H1 (cell line): ENCODE measurements around the gene SHROOM3. TPM values are rescaled to one million over a fixed set of nuclear protein-coding genes. Genes with fewer than 3 reads are reported as not detected.

Experiments used
- CTCF ChIA-PET: fragments of 300-600 bp; sonication (Branson Sonifier 250); formaldehyde crosslinking; loops from one replicate; lab custom pipeline; 2021; ENCODE audit not compliant: partially characterized antibody; lab: Charles Lee
- POLR2A ChIA-PET: fragments of 300-600 bp; sonication (Branson Sonifier 250); formaldehyde crosslinking; loops from one replicate; lab custom pipeline; 2021; ENCODE audit warnings: inconsistent platforms; ENCODE audit not compliant: partially characterized antibody; lab: Charles Lee
- DNase-seq, 2 experiments: peaks; one replicate each; pipeline versions ENCODE4 v3.0.0 to v3.0.0-alpha.2; 2010 to 2022; ENCODE audit warnings: low spot score in 2 of 2, low read depth in 1 of 2, mixed read lengths in 1 of 2
- FAIRE-seq: peaks from 2 replicates; lab custom pipeline; 2011; peaks lifted over from hg19 to GRCh38; lab: Jason Lieb, UNC
- H2AFZ ChIP-seq: 2 replicates; pipeline ENCODE4 v1.8.1; 2012; ENCODE audit warnings: low read length, inconsistent platforms
- H2AK5ac ChIP-seq: 2 replicates; pipeline ENCODE4 v1.6.1; 2013; ENCODE audit warnings: low read depth, low read length
- H2BK120ac ChIP-seq: replicated peaks from 2 replicates; pipeline ENCODE3; 2013; ENCODE audit warnings: low read depth, low read length, inconsistent platforms
- H2BK12ac ChIP-seq: 2 replicates; pipeline ENCODE4 v1.6.1; 2013; ENCODE audit warnings: low read depth, low read length
- H2BK15ac ChIP-seq: 2 replicates; pipeline ENCODE4 v1.6.1; 2013; ENCODE audit warnings: low read length
- H2BK20ac ChIP-seq: 2 replicates; pipeline ENCODE4 v1.6.1; 2013; ENCODE audit warnings: low read length
- H2BK5ac ChIP-seq: 2 replicates; pipeline ENCODE4 v1.6.1; 2013; ENCODE audit warnings: low read depth, low read length
- H3K14ac ChIP-seq: 2 replicates; pipeline ENCODE4 v1.6.1; 2013; ENCODE audit warnings: inconsistent platforms; ENCODE audit not compliant: insufficient read length
- H3K18ac ChIP-seq: 2 replicates; pipeline ENCODE4 v1.6.1; 2013; ENCODE audit warnings: low read length; ENCODE audit errors: extremely low read depth
- H3K23ac ChIP-seq: 2 replicates; pipeline ENCODE4 v1.6.1; 2013; ENCODE audit warnings: inconsistent platforms; ENCODE audit not compliant: insufficient read length
- H3K23me2 ChIP-seq: 2 replicates; pipeline ENCODE4 v1.6.1; 2013; ENCODE audit warnings: low read depth, low read length
- H3K27ac ChIP-seq: 2 replicates; pipeline ENCODE4 v1.6.1; 2011; ENCODE audit warnings: low read depth, low read length, inconsistent platforms
- H3K27me3 ChIP-seq, 4 experiments: replicated peaks in 1 of 4; 1 replicate in 1 of 4; 2 replicates in 3 of 4; pipeline versions ENCODE4 v1.6.1 to v1.8.1; 2011 to 2013; ENCODE audit warnings: low read length in 3 of 4, mild to moderate bottlenecking in 3 of 4, inconsistent platforms in 2 of 4, mixed read lengths in 2 of 4, moderate library complexity in 1 of 4; ENCODE audit not compliant: control insufficient read depth in 3 of 4, insufficient read depth in 3 of 4; ENCODE audit errors: extremely low read depth in 1 of 4
- H3K36me3 ChIP-seq, 4 experiments: 2 replicates each; pipeline versions ENCODE4 v1.6.1 to v1.8.1; 2011 to 2013; ENCODE audit warnings: mild to moderate bottlenecking in 4 of 4, low read length in 3 of 4, moderate library complexity in 2 of 4, control low read depth in 1 of 4, inconsistent platforms in 1 of 4; ENCODE audit not compliant: insufficient read depth in 4 of 4, control insufficient read depth in 2 of 4
- H3K4ac ChIP-seq: replicated peaks from 2 replicates; pipeline ENCODE3; 2013; ENCODE audit warnings: low read length, low read depth, mixed read lengths, inconsistent platforms; ENCODE audit not compliant: insufficient read length
- H3K4me1 ChIP-seq, 4 experiments: replicated peaks in 1 of 4; 1 replicate in 1 of 4; 2 replicates in 3 of 4; pipeline versions ENCODE4 v1.6.1 to v1.8.1; 2011 to 2013; ENCODE audit warnings: low read length in 3 of 4, inconsistent platforms in 2 of 4, mixed read lengths in 1 of 4; ENCODE audit not compliant: insufficient read depth in 4 of 4, control insufficient read depth in 3 of 4
- H3K4me2 ChIP-seq, 2 experiments: 2 replicates each; pipeline versions ENCODE4 v1.6.1 to v1.8.1; 2011 to 2013; ENCODE audit warnings: low read depth in 2 of 2, low read length in 2 of 2, control low read depth in 1 of 2, inconsistent platforms in 1 of 2, mild to moderate bottlenecking in 1 of 2; ENCODE audit not compliant: insufficient read depth in 1 of 2
- H3K4me3 ChIP-seq, 4 experiments: fragments of 200-600, 300-600 bp in 1 of 4; sonication (generic), shearing (Covaris generic), sonication (Bioruptor Twin) in 1 of 4; 2 replicates each; pipeline versions ENCODE4 v1.5.1 to v1.8.1; 2011 to 2016; ENCODE audit warnings: low read length in 4 of 4, low read depth in 3 of 4, control low read depth in 2 of 4, inconsistent platforms in 2 of 4, mild to moderate bottlenecking in 2 of 4, mixed read lengths in 1 of 4, moderate library complexity in 1 of 4; ENCODE audit not compliant: insufficient read depth in 2 of 4; ENCODE audit errors: extremely low read depth in 1 of 4
- H3K56ac ChIP-seq: replicated peaks from 2 replicates; pipeline ENCODE3; 2013; ENCODE audit warnings: low read depth, mild to moderate bottlenecking, mixed read lengths, low read length, inconsistent platforms; ENCODE audit not compliant: insufficient read length
- H3K79me1 ChIP-seq: 2 replicates; pipeline ENCODE4 v1.6.1; 2013; ENCODE audit warnings: low read depth, low read length, control low read depth
- H3K79me2 ChIP-seq, 2 experiments: 2 replicates each; pipeline versions ENCODE4 v1.6.1 to v1.8.1; 2012 to 2013; ENCODE audit warnings: low read length in 2 of 2, mild to moderate bottlenecking in 2 of 2, inconsistent platforms in 1 of 2; ENCODE audit not compliant: insufficient read depth in 2 of 2, control insufficient read depth in 1 of 2
- H3K9ac ChIP-seq, 4 experiments: replicated peaks in 1 of 4; 1 replicate in 1 of 4; 2 replicates in 3 of 4; pipeline versions ENCODE4 v1.6.1 to v1.8.1; 2011 to 2013; ENCODE audit warnings: low read depth in 3 of 4, low read length in 3 of 4, control low read depth in 2 of 4, mild to moderate bottlenecking in 2 of 4, moderate library complexity in 2 of 4, inconsistent platforms in 1 of 4; ENCODE audit errors: extremely low read depth in 1 of 4
- H3K9me3 ChIP-seq, 2 experiments: 2 replicates each; pipeline versions ENCODE4 v1.6.1 to v1.8.1; 2012 to 2013; ENCODE audit warnings: mild to moderate bottlenecking in 2 of 2, moderate library complexity in 2 of 2, control low read depth in 1 of 2, inconsistent platforms in 1 of 2, low read depth in 1 of 2, low read length in 1 of 2, mixed read lengths in 1 of 2; ENCODE audit not compliant: insufficient read depth in 2 of 2
- H4K20me1 ChIP-seq, 2 experiments: replicated peaks in 1 of 2; 2 replicates each; pipeline versions ENCODE3 to v1.8.1; 2011 to 2013; ENCODE audit warnings: inconsistent platforms in 2 of 2, low read length in 2 of 2, mild to moderate bottlenecking in 1 of 2; ENCODE audit not compliant: insufficient read depth in 2 of 2, control insufficient read depth in 1 of 2
- H4K5ac ChIP-seq: 2 replicates; pipeline ENCODE4 v1.6.1; 2013; ENCODE audit warnings: low read length, low read depth, mixed read lengths, inconsistent platforms; ENCODE audit not compliant: insufficient read length
- H4K8ac ChIP-seq: 2 replicates; pipeline ENCODE4 v1.8.0; 2013; ENCODE audit warnings: mild to moderate bottlenecking, moderate library complexity, low read length, inconsistent platforms; ENCODE audit not compliant: insufficient read depth; ENCODE audit errors: extremely low read depth
- H4K91ac ChIP-seq: replicated peaks from 2 replicates; pipeline ENCODE3; 2013; ENCODE audit warnings: low read length, mixed read lengths, inconsistent platforms; ENCODE audit not compliant: insufficient read length
- SP1 ChIP-seq: IDR thresholded peaks from 2 replicates; pipeline ENCODE4 v1.6.1; 2011; ENCODE audit warnings: low read depth, low read length
- SRF ChIP-seq: IDR thresholded peaks from 2 replicates; pipeline ENCODE4 v1.6.1; 2011; ENCODE audit warnings: mild to moderate bottlenecking, low read depth, low read length, moderate library complexity
- WGBS, 2 experiments: shearing (Covaris generic) in 1 of 2; methylation state at CpG; one replicate each; pipeline versions ENCODE4 v1.1.6 to v1.1.7; 2013 to 2015; ENCODE audit warnings: low lambda C conversion rate in 2 of 2, mixed read lengths in 2 of 2, inconsistent platforms in 1 of 2, low coverage in 1 of 2, missing lambda C conversion rate in 1 of 2; ENCODE audit not compliant: insufficient replicate concordance in 2 of 2, insufficient coverage in 1 of 2, insufficient read length in 1 of 2; ENCODE audit errors: extremely low coverage in 1 of 2, missing lambda C conversion rate in 1 of 2; 5-methylcytosine and 5-hydroxymethylcytosine counted together
- polyA plus RNA-seq, 7 experiments: library from polyadenylated mRNA; depleted of rRNA in 3 of 7; stranded (reverse) in 5 of 7; unstranded in 2 of 7; fragments of >200 nt in 5 of 7; fragments of 200-250 nt in 2 of 7; gene quantifications; 1 replicate in 5 of 7; 2 replicates in 1 of 7; 4 replicates in 1 of 7; pipeline versions ENCODE4 v1.2.1 to v1.2.3, GENCODE V29; 2011 to 2013; ENCODE audit warnings: missing spikeins in 2 of 7, mixed read lengths in 2 of 7
- total RNA-seq: library from RNA; stranded (reverse); fragmentation: NEBNext Ultra II Directional; extraction: Animal tissue kit (Norgen Biotek cat#: 25700); gene quantifications from 2 replicates; pipeline ENCODE4 v1.2.1, GENCODE V29; 2021

Gene SHROOM3
- total and polyA plus RNA-seq, 2 of the 8 experiments (the other 6 are each of a cell fraction or from before 2014, with no cell fraction given): 15.8 to 34.0 TPM

DNA sequence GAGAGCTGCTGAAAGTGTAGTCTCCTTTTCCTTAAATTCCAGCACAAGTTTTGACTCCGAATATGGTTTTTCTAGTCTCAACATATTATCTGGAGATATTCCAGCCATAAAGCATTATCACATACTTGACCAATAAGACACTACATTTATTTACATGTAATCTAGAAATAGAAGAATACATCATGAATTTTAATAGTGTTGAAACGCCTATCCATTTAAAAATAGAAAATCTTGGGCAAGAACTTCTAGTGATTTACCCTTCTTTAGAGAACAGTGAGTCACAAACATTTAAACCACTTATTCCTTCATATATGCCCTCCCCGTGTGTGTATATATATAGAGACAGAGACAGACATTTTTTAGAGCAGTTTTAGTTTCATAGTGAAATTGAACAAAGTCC, 301.4 kb downstream of the SHROOM3 start:
- H3K27ac ChIP-seq: no peak overlapping the region
- H3K27me3 ChIP-seq: no peaks in the 10 kb centered on the region
- ChIA-PET POLR2A (no interaction called here), CTCF (interaction anchor here (0.8 to 1.0 kb wide), 2 partner anchors 13 to 17 kb away, joined by 3 to 4 read pairs; no protein-coding TSS in a partner anchor)
- TF ChIP-seq SP1: no peak
- TF ChIP-seq SRF: no peak
- H3K4me2 ChIP-seq: no peak overlapping the region
- peaks cover 5 to 15% (median 10%) of the 10 kb centered on the region in 4 experiments; a peak in 6 of 7 replicates for H3K4me1 ChIP-seq
- H2BK12ac ChIP-seq: no peak overlapping the region
- no peak overlapping the region for H3K23ac ChIP-seq
- H2BK5ac ChIP-seq: no peak overlapping the region
- H3K18ac ChIP-seq: no peak overlapping the region
- no peak overlapping the region for H3K56ac ChIP-seq
- no peak overlapping the region for H3K9ac ChIP-seq
- no peak overlapping the region for H2BK15ac ChIP-seq
- H3K79me1 ChIP-seq: no peaks in the 10 kb centered on the region
- no peak overlapping the region for H4K8ac ChIP-seq
- no peak overlapping the region for H2AFZ ChIP-seq
- H4K5ac ChIP-seq: no peak overlapping the region
- peaks cover 0 to 4% of the 10 kb centered on the region in 2 experiments; a peak in 1 of 4 replicates for H3K79me2 ChIP-seq
- DNase-seq (no peak), FAIRE-seq (no peak)
- peaks cover 0 to 2% of the 10 kb centered on the region in 2 experiments for H4K20me1 ChIP-seq
- no peak overlapping the region for H2BK20ac ChIP-seq
- H3K23me2 ChIP-seq: no peaks in the 10 kb centered on the region
- no peak overlapping the region for H3K4ac ChIP-seq
- no peaks in the 10 kb centered on the region for H3K9me3 ChIP-seq
- WGBS, 2 experiments: 93% methylated on average over 3 of the region's 3 CpGs; no CpG with 5 or more reads in 1 of the 2 experiments
- no peak overlapping the region for H3K4me3 ChIP-seq
- H2BK120ac ChIP-seq: no peak overlapping the region
- no peak overlapping the region for H3K14ac ChIP-seq
- peaks cover 6 to 29% (median 19%) of the 10 kb centered on the region in 4 experiments; a peak in 6 of 8 replicates for H3K36me3 ChIP-seq
- H4K91ac ChIP-seq: no peak overlapping the region
- H2AK5ac ChIP-seq: no peak overlapping the region
